ENCODE results near the gene AMBP. TPM values are rescaled to one million over a fixed set of nuclear protein-coding genes. Genes with fewer than 3 reads are reported as not detected.

AMBP gene
- total and polyA plus RNA-seq, 7 donors = 0.16 to 0.84 TPM; not detected in 5

DNA sequence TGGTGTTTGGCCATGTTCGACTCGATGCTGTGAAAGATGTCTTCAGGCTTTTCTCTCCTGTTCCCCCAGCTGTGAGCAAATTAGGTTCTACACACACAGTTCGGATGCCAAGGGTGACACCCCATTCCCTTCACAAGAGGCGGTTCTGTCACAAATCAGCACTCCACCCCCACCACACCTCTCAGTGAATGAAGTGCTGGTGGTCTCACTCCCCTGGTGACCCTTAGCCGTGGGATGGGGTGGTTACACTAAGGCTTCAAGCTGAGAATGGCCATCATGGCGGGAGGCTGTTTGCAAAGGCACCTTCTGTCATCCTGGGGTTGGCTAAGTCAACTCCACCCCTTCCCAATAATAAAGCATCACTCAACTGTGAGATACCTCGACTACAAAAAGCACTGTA lies 26.4 kb downstream of the AMBP start:
- Histone ChIP-seq H3K27ac (no peak overlapping the region), H3K9me3 (no peaks in the 10 kb centered on the region), H3K27me3 (ENCODE audit: insufficient read depth in 3 of 3, low read length in 2 of 3) (no peaks in the 10 kb centered on the region), H3K4me3 (no peak overlapping the region), H3K36me3 (ENCODE audit: insufficient read depth in 1 of 2, low read depth in 1 of 2) (peaks cover 0 to 27% of the 10 kb centered on the region in 2 donors), H3K4me1 (no peaks in the 10 kb centered on the region)
- TF ChIP-seq CTCF (IDR thresholded peaks at IDR 0.05) = no peak
- ATAC-seq (no peak), DNase-seq (no peak)
- intact Hi-C loops (cut with DNase I) = no loop called here
- WGBS, 3 donors = 86 to 92% (median 86%) methylated on average over 7 of the region's 7 CpGs

GRCh38 chr9:114051281-114051680 lies 26.8 kb downstream of the AMBP start:
- intact Hi-C loops (cut with DNase I) = no loop called here
- Histone ChIP-seq H3K36me3 (ENCODE audit: insufficient read depth in 1 of 2, low read depth in 1 of 2) (peaks cover 0 to 29% of the 10 kb centered on the region in 2 donors), H3K4me1 (no peaks in the 10 kb centered on the region), H3K27me3 (ENCODE audit: insufficient read depth in 3 of 3, low read length in 2 of 3) (no peaks in the 10 kb centered on the region), H3K4me3 (no peak overlapping the region), H3K27ac (no peak overlapping the region), H3K9me3 (no peaks in the 10 kb centered on the region)
- DNase-seq = no peak
- no peak for ATAC-seq
- WGBS, 3 donors = 94 to 98% (median 95%) methylated on average over 15 of the region's 15 CpGs
- no peak for TF ChIP-seq CTCF (IDR thresholded peaks at IDR 0.05)

DNA sequence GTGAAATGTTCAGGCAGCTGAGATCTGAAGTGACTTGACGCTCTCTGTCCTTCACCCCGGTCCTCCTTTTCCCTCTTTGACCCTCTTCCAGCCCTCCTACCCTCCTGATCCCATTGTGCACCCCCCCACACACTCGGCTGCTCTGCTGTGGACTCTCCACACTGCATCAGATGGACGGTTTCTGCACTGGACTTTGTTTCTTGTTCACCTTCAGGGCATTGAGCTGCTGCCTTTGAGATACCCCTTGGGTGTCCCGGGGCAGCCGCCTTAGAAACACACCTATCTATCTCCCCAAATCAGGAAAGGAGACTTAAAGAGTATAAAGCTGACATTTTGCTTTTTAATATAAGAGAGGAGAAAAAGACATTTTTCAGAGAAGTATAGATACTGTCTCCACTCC lies 27.5 kb downstream of the AMBP start:
- H3K27ac ChIP-seq = no peak overlapping the region
- intact Hi-C loops (cut with DNase I) = no loop called here
- H3K4me3 ChIP-seq = no peak overlapping the region
- WGBS, 3 donors = 94 to 98% (median 95%) methylated on average over 6 of the region's 6 CpGs
- H3K36me3 ChIP-seq (ENCODE audit: insufficient read depth in 1 of 2, low read depth in 1 of 2) = peaks cover 0 to 29% of the 10 kb centered on the region in 2 donors
- no peaks in the 10 kb centered on the region for H3K4me1 ChIP-seq
- no peak for TF ChIP-seq CTCF (IDR thresholded peaks at IDR 0.05)
- ATAC-seq = no peak
- DNase-seq = no peak
- no peaks in the 10 kb centered on the region for H3K9me3 ChIP-seq
- no peaks in the 10 kb centered on the region for H3K27me3 ChIP-seq (ENCODE audit: insufficient read depth in 3 of 3, low read length in 2 of 3)

DNA sequence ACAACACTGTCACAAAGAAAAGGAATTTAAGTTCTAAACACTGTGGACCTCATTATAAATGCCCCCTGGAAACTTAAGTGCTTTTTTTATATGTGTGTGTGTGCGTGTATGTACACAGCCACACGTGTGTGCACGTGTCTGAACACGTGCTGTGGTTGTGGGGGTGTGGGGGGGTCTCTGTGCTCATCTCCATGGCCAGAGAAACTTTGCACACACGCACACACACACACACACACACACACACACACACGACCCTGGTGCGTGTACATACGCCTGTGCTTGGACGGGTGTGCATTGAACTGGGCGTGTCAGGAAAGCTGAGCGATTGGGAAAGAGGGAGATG lies 27.9 kb downstream of the AMBP start:
- TF ChIP-seq CTCF (IDR thresholded peaks at IDR 0.05) = no peak
- H3K4me1 ChIP-seq = no peaks in the 10 kb centered on the region
- intact Hi-C loops (cut with DNase I) = no loop called here
- peaks cover 0 to 29% of the 10 kb centered on the region in 2 donors for H3K36me3 ChIP-seq (ENCODE audit: insufficient read depth in 1 of 2, low read depth in 1 of 2)
- H3K4me3 ChIP-seq = no peak overlapping the region
- DNase-seq = no peak
- no peaks in the 10 kb centered on the region for H3K9me3 ChIP-seq
- WGBS, 3 donors = 93 to 95% (median 93%) methylated on average over 11 of the region's 11 CpGs
- ATAC-seq = no peak
- no peak overlapping the region for H3K27ac ChIP-seq
- no peaks in the 10 kb centered on the region for H3K27me3 ChIP-seq (ENCODE audit: insufficient read depth in 3 of 3, low read length in 2 of 3)

DNA sequence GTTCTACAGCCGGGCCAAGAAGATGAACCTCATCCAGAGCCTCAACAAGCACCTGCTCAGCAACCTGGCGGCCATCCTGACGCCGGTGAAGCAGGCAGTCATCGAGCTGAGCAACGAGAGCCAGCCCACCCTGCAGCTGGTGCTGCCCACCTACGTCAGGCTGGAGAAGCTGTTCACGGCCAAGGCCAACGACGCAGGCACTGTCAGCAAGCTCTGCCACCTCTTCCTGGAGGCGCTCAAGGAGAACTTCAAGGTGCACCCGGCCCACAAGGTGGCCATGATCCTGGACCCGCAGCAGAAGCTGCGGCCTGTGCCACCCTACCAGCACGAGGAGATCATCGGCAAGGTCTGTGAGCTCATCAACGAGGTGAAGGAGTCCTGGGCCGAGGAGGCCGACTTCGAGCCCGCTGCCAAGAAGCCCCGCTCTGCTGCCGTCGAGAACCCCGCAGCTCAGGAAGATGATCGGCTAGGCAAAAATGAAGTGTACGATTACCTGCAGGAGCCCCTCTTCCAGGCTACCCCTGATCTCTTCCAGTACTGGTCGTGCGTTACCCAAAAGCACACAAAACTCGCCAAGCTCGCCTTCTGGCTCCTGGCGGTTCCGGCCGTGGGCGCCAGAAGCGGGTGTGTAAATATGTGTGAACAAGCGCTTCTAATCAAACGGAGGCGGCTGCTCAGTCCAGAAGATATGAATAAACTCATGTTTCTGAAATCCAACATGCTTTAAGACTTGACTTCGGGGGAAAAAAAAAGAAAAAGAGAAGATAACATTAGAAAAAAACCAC lies 28.5 kb downstream of the AMBP start:
- intact Hi-C loops (cut with DNase I) = no loop called here
- Histone ChIP-seq H3K27ac (no peak overlapping the region), H3K36me3 (ENCODE audit: insufficient read depth in 1 of 2, low read depth in 1 of 2) (peaks cover 0 to 29% of the 10 kb centered on the region in 2 donors), H3K4me3 (no peak overlapping the region), H3K9me3 (no peaks in the 10 kb centered on the region), H3K4me1 (no peaks in the 10 kb centered on the region), H3K27me3 (ENCODE audit: insufficient read depth in 3 of 3, low read length in 2 of 3) (no peaks in the 10 kb centered on the region)
- DNase-seq = peak in 1 of 2 donors; percentile 46
- no peak for TF ChIP-seq CTCF (IDR thresholded peaks at IDR 0.05)
- 96 to 97% (median 97%) methylated on average over 40 of the region's 40 CpGs for WGBS, 3 donors
- ATAC-seq = no peak
